HFF-Myc (cell line): Measurements from ENCODE around the gene NUFIP2.
"Not testable (repeated sequence)": the region's sequence is repeated elsewhere in the genome, so short reads cannot be mapped to it uniquely, and the experiment has no call there.

Experiments
- DNase-seq: peaks from one replicate; pipeline ENCODE4 v3.0.0-alpha.2; 2011; ENCODE audit warnings: low read depth; ENCODE audit errors: extremely low read depth
- H3K4me3 ChIP-seq: replicated peaks from 2 replicates; pipeline ENCODE4 v1.5.1; 2011; ENCODE audit warnings: low read depth, mild to moderate bottlenecking, control low read depth, low read length
- TF ChIP-seq, protein P1 (sequence below): IDR thresholded peaks from 2 replicates; pipeline ENCODE4 v1.5.1; 2012; ENCODE audit warnings: mild to moderate bottlenecking, low read depth, low read length, control low read depth; ENCODE audit errors: missing control alignments

Gene NUFIP2

DNA sequence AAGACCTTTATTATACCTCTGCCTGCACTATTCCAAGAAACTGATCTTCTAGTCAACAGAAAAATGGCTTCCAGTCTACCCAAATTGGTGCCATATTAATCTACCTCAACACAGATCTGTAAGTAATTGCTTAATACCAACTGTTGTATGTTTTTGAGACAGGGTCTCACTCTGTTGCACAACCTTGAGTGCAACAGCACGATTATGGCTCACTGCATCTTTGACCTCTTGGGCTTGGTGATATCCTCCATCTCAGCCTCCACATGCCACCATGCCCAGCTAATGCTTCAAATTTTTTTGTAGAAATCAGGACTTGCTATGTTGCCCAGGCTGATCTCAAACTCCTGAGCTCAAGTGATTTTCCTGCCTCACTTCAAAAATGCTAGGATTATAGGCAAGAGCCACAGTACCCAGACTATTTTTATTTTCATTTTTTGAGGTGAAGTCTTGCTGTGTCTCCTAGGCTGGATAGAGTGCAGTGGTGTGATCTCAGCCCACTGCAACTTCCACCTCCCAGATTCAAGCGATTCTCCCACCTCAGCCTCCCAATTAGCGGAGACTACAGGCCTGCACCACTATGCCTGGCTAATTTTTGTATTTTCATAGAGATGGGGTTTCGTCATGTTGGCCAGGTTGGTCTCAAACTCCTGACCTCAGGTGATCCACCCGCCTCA is 14.4 kb downstream of the NUFIP2 start:
- TF ChIP-seq, protein P1, sequence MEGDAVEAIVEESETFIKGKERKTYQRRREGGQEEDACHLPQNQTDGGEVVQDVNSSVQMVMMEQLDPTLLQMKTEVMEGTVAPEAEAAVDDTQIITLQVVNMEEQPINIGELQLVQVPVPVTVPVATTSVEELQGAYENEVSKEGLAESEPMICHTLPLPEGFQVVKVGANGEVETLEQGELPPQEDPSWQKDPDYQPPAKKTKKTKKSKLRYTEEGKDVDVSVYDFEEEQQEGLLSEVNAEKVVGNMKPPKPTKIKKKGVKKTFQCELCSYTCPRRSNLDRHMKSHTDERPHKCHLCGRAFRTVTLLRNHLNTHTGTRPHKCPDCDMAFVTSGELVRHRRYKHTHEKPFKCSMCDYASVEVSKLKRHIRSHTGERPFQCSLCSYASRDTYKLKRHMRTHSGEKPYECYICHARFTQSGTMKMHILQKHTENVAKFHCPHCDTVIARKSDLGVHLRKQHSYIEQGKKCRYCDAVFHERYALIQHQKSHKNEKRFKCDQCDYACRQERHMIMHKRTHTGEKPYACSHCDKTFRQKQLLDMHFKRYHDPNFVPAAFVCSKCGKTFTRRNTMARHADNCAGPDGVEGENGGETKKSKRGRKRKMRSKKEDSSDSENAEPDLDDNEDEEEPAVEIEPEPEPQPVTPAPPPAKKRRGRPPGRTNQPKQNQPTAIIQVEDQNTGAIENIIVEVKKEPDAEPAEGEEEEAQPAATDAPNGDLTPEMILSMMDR = no peak
- DNase-seq = no peak
- H3K4me3 ChIP-seq = no peak overlapping the region

DNA sequence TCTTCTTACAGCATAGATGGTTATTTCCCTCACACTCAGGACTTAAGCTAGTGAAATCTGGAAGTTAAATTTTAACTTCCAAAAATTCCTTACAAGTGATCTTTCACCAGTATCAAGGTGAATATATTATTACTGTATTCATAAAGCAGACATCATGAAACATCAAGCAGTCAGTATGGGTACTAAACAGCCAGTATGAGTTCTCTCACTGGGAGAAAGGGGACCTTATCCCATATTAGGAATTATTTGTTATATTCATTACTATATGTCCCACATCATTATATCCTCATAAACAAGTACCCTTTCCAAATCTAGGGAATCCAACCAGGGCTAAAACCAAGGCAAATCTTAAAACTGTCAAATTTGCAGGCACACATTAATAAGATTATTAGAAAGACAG is 15.3 kb downstream of the NUFIP2 start:
- TF ChIP-seq, protein P1 = no peak
- DNase-seq = no peak
- no peak overlapping the region for H3K4me3 ChIP-seq

DNA sequence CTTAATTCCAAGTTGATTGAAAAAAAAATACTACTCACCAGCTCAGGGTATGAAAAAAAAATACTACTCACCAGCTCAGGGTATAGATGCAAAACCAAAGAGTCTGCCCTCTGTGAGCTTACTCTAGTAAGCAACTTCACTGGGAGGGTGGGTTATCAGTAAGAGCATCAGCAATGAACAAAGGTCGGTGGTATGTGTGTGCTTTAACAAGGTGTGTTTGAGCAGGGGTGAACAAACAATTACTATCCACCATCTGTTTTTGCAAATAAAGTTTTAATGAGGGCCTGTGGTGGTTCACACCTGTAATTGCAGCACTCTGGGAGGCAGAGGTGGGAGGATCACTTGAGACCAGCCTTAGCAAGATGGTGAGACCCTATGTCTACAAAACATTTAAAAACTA is 20.0 kb downstream of the NUFIP2 start:
- H3K4me3 ChIP-seq = no peak overlapping the region
- DNase-seq = no peak
- TF ChIP-seq, protein P1 = no peak

DNA sequence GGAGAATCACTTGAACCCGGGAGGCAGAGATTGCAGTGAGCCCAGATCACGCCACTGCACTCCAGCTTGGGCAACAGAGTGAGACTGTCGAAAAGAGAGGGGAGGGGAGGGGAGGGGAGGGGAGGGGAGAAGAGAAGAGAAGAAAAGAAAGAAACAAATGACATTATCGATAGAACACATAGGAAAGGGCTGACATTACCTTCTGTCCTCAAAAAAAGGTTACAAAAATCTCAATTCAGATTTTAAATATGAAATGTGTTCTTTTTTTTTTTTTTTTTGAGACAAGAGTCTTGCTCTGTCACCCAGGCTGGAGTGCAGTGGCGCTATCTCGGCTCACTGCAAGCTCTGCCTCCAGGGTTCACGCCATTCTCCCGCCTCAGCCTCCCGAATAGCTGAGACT is 22.0 kb downstream of the NUFIP2 start:
- not testable (repeated sequence) for DNase-seq, H3K4me3 ChIP-seq

DNA sequence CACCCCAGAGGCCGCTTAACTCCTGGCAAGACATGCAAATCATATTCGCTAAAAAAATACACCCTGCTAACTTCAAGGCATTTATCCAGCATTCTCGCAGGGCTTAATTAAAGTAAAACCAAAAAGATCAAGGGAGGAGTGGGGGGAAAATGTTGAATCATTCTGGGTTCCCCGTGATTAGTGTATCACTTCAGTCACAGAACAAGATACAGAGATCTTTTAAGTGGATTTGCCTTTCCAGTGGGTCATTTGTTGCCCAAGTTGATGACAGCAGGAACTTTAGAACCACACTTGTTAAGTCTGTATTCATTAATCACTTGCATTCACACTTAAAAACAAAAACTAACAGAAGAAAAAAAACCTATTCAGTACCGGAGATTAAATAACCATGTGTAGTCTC is 30.0 kb downstream of the NUFIP2 start:
- H3K4me3 ChIP-seq = no peak overlapping the region
- TF ChIP-seq, protein P1 = no peak
- no peak for DNase-seq

DNA sequence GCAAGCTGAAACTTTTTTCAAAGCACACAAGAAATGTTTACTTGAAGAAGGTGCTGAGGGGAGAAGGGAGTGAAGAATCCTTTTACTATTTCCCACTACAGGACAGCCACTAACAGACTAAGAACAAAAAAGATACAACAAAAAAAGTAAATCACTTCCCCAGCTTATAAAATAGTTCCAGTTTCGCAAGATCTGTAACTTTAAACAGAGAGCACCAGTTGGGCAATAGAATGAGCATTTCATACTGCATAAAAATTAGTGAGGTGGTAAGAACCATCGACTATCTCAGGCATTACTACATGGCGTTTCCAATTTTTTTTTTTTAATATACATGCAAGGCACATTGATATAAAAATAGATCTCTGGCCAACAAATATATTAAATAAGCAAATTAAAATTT is 36.2 kb downstream of the NUFIP2 start:
- H3K4me3 ChIP-seq = no peak overlapping the region
- DNase-seq = no peak
- TF ChIP-seq, protein P1 = no peak

DNA sequence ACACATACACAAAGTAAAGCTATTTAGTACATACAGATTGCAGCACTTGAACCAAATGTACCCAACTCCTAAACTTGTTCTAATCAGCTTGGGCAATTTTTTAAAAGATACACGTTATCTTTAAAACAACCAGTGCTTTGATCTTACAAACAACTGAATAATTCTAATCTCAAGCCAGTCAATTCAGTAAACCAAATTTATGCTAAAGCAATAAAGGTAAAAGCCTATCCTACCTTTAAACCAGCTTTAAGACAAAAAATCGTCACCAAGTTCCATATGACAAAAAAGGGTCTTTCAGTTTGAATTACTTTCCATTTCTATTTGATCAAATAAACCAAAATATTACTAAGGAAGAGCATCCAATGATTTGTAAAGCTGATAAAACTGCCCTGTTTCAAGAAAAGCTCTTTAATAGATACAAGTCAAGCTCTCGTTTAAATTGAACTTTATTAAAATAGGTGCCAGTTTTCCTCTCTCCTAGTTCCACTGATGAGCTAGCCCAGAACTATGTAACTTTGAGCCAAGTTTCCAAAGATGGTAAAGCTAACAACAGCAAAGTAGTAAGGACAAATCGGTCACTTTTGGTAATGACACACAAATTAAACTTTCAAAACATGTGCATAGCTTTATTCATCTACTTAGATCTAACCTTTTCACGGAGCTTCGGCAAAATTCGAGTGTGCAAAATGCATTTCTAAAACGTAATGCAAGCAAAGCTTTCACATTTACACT is 37.0 kb downstream of the NUFIP2 start:
- TF ChIP-seq, protein P1 = no peak

More for the DNA sequence above, 37.0 kb downstream of the NUFIP2 start:
- DNase-seq = no peak
- H3K4me3 ChIP-seq = no peak overlapping the region
